ENCODE measurements around the gene TEX48.

DNA sequence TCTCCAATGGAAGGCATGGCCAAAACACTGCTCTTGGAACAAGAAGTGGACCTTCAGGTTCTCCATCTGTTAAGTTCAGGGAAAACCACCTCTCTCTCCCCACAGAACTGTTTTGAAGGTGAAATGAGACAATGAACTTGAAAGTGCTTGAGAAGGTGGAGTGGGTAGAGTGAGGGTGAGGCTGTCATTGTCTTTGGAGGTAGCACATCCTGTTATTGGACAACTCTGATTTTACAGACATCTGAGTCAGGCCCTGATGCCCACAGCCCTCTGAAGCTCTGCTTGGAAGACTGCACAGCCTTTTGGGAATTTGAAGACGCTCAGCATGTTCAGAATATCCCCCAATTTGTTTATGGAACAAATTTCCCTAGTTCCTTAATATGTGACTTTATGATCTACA, 27.6 kb upstream of the TEX48 start:
- TF ChIP-seq, protein P1, sequence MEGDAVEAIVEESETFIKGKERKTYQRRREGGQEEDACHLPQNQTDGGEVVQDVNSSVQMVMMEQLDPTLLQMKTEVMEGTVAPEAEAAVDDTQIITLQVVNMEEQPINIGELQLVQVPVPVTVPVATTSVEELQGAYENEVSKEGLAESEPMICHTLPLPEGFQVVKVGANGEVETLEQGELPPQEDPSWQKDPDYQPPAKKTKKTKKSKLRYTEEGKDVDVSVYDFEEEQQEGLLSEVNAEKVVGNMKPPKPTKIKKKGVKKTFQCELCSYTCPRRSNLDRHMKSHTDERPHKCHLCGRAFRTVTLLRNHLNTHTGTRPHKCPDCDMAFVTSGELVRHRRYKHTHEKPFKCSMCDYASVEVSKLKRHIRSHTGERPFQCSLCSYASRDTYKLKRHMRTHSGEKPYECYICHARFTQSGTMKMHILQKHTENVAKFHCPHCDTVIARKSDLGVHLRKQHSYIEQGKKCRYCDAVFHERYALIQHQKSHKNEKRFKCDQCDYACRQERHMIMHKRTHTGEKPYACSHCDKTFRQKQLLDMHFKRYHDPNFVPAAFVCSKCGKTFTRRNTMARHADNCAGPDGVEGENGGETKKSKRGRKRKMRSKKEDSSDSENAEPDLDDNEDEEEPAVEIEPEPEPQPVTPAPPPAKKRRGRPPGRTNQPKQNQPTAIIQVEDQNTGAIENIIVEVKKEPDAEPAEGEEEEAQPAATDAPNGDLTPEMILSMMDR (IDR thresholded peaks at IDR 0.05): no peak
- no peak for TF ChIP-seq POLR2A (IDR thresholded peaks at IDR 0.05)

Measured in uterus (tissue), 2 donors.